GM12873 (cell line): ENCODE data around the gene DDX10.

Experiments
- CTCF ChIP-seq: IDR thresholded peaks from 2 replicates; pipeline ENCODE4 v1.5.1; 2012; ENCODE audit warnings: low read depth, mild to moderate bottlenecking, moderate library complexity, low read length, control low read depth; ENCODE audit not compliant: insufficient read depth; ENCODE audit errors: missing control alignments

The DDX10 gene

GRCh38 chr11:108960501-108960900, 295.6 kb downstream of the DDX10 start:
- no peak for TF ChIP-seq CTCF

DNA sequence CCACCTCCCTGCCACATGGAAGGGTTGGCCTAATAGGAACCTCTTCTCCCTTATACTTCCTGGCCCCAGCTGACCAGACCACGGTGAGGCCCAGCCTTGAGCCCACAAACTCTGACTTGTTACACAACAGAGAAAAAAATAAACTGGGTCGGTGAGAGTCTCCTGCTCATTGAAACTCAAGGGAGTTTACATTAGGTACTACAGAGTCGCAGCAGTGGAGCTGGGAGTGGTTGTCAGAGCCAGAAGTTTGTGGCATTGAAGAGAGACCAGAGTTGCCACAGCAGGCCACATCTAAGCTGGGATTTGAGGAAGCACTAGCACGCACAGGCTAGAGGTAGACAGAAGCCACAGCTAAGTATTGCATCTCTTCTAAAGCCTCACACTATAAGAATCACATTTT, 296.2 kb downstream of the DDX10 start:
- TF ChIP-seq CTCF = no peak

- no peak for TF ChIP-seq CTCF
These were observed 298.2 kb downstream of the DDX10 start for GRCh38 chr11:108963118-108963517.

- no peak for TF ChIP-seq CTCF
These were observed 300.6 kb downstream of the DDX10 start for GRCh38 chr11:108965306-108966001.

DNA sequence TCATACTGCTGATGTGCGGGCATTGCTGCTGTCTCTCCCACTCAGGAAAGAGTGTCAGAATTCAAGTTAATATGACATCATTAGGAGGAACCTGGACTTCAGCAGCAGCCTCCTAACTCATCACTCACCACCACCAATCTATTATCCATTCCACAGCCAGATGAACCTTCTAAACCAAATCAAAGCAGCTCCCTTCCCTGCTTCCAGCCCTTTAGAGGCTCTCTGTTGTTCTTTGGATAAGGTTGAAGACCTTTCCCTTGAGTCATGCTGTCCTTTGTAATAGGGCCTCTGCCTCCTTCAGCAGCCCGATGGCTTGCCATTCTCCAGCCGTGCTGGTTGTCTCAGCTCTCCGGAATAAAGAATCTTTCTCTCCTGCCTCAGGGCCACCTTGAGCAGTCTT, 301.3 kb downstream of the DDX10 start:
- TF ChIP-seq CTCF = no peak

GRCh38 chr11:108966978-108967377, 302.1 kb downstream of the DDX10 start:
- no peak for TF ChIP-seq CTCF

DNA sequence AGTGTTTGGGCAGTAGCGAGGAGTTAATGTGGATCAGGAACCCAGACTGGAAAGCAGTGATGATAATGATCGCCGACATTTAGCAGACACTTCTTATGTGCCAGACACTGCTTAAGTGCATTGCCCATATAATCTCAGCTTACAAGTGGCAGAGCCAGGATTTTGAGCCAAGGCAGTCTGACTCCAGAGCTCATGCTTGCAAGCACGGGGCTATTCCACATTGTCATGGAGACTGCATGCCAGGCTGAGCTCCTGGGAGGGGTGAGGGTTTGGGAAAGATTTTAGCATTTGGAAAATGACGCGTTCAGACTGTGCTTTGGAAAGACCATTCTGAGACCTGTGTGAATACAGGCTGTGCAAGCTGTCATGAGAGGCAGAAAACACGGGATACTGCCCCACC, 302.7 kb downstream of the DDX10 start:
- no peak for TF ChIP-seq CTCF
